ENCODE results near the gene NUDT12.

The NUDT12 gene

GRCh38 chr5:103532086-103532734 is 30.4 kb downstream of the NUDT12 start:
- Histone ChIP-seq H3K27ac (ENCODE audit: low read length, poor library complexity, severe bottlenecking) (no peak overlapping the region), H2BK120ac (ENCODE audit: low read depth, low read length) (no peak overlapping the region), H4K8ac (ENCODE audit: low read length) (no peak overlapping the region), H3K36me3 (ENCODE audit: control insufficient read depth in 1 of 2, insufficient read depth in 2 of 2, low read depth in 1 of 2, low read length in 2 of 2) (no peaks in the 10 kb centered on the region), H2BK15ac (ENCODE audit: low read depth, poor library complexity, severe bottlenecking) (no peak overlapping the region), H3K4me3 (ENCODE audit: insufficient read depth in 1 of 2, low read depth in 1 of 2, low read length in 2 of 2) (no peak overlapping the region), H3K14ac (ENCODE audit: low read length in 2 of 2) (no peak overlapping the region), H3K4me1 (ENCODE audit: control insufficient read depth, insufficient read depth, low read depth, low read length) (no peaks in the 10 kb centered on the region), H3K4ac (ENCODE audit: low read depth in 1 of 2, low read length in 2 of 2) (no peak overlapping the region), H2AK5ac (ENCODE audit: low read length, severe bottlenecking) (no peak overlapping the region), H2AFZ (ENCODE audit: low read depth, low read length) (no peak overlapping the region), H3K79me1 (replicated peaks; ENCODE audit: low read length, poor library complexity, severe bottlenecking) (no peaks in the 10 kb centered on the region), H3K27me3 (ENCODE audit: control insufficient read depth in 1 of 2, insufficient read depth in 1 of 2, low read length in 2 of 2) (no peaks in the 10 kb centered on the region), H3K9me3 (ENCODE audit: control insufficient read depth, low read length) (no peaks in the 10 kb centered on the region), H4K91ac (ENCODE audit: low read length) (no peak overlapping the region), H3K23ac (ENCODE audit: low read length in 2 of 2) (no peak overlapping the region), H3K4me2 (ENCODE audit: low read length, poor library complexity, severe bottlenecking) (no peak overlapping the region), H2BK12ac (ENCODE audit: low read length in 2 of 2) (no peak overlapping the region), H3K9ac (ENCODE audit: low read length) (no peak overlapping the region), H3K18ac (ENCODE audit: low read depth in 1 of 2, low read length in 2 of 2) (no peak overlapping the region), H2BK5ac (ENCODE audit: low read depth, low read length, poor library complexity, severe bottlenecking) (no peak overlapping the region)
- 87% methylated on average over 2 of the region's 2 CpGs for WGBS
- peak; percentile 33 for DNase-seq

GRCh38 chr5:103526164-103526915 is 36.2 kb downstream of the NUDT12 start:
- Histone ChIP-seq H3K9ac (ENCODE audit: low read length) (peak overlapping the region; percentile 65), H3K4me1 (ENCODE audit: control insufficient read depth, insufficient read depth, low read depth, low read length) (no peaks in the 10 kb centered on the region), H3K18ac (ENCODE audit: low read depth in 1 of 2, low read length in 2 of 2) (no peak overlapping the region), H3K79me1 (replicated peaks; ENCODE audit: low read length, poor library complexity, severe bottlenecking) (no peaks in the 10 kb centered on the region), H3K14ac (ENCODE audit: low read length in 2 of 2) (no peak overlapping the region), H3K27ac (ENCODE audit: low read length, poor library complexity, severe bottlenecking) (no peak overlapping the region), H4K8ac (ENCODE audit: low read length) (no peak overlapping the region), H3K23ac (ENCODE audit: low read length in 2 of 2) (peak overlapping the region in 1 of 2 experiments; percentile 64), H3K4me3 (ENCODE audit: insufficient read depth in 1 of 2, low read depth in 1 of 2, low read length in 2 of 2) (peak overlapping the region in 1 of 2 experiments; percentile 45), H3K4ac (ENCODE audit: low read depth in 1 of 2, low read length in 2 of 2) (no peak overlapping the region), H3K4me2 (ENCODE audit: low read length, poor library complexity, severe bottlenecking) (no peak overlapping the region), H3K27me3 (ENCODE audit: control insufficient read depth in 1 of 2, insufficient read depth in 1 of 2, low read length in 2 of 2) (no peaks in the 10 kb centered on the region), H2BK5ac (ENCODE audit: low read depth, low read length, poor library complexity, severe bottlenecking) (no peak overlapping the region), H2BK12ac (ENCODE audit: low read length in 2 of 2) (no peak overlapping the region), H2BK15ac (ENCODE audit: low read depth, poor library complexity, severe bottlenecking) (no peak overlapping the region), H2AK5ac (ENCODE audit: low read length, severe bottlenecking) (no peak overlapping the region), H2AFZ (ENCODE audit: low read depth, low read length) (no peak overlapping the region), H4K91ac (ENCODE audit: low read length) (no peak overlapping the region), H3K9me3 (ENCODE audit: control insufficient read depth, low read length) (no peaks in the 10 kb centered on the region), H2BK120ac (ENCODE audit: low read depth, low read length) (no peak overlapping the region), H3K36me3 (ENCODE audit: control insufficient read depth in 1 of 2, insufficient read depth in 2 of 2, low read depth in 1 of 2, low read length in 2 of 2) (no peaks in the 10 kb centered on the region)
- WGBS: 61% methylated on average over 6 of the region's 6 CpGs
- no peak for DNase-seq

- Histone ChIP-seq H4K91ac (ENCODE audit: low read length) (no peak overlapping the region), H3K9ac (ENCODE audit: low read length) (no peak overlapping the region), H4K8ac (ENCODE audit: low read length) (no peak overlapping the region), H3K4ac (ENCODE audit: low read depth in 1 of 2, low read length in 2 of 2) (no peak overlapping the region), H3K9me3 (ENCODE audit: control insufficient read depth, low read length) (no peaks in the 10 kb centered on the region), H2BK15ac (ENCODE audit: low read depth, poor library complexity, severe bottlenecking) (no peak overlapping the region), H3K27me3 (ENCODE audit: control insufficient read depth in 1 of 2, insufficient read depth in 1 of 2, low read length in 2 of 2) (no peaks in the 10 kb centered on the region), H3K23ac (ENCODE audit: low read length in 2 of 2) (no peak overlapping the region), H3K4me2 (ENCODE audit: low read length, poor library complexity, severe bottlenecking) (no peak overlapping the region), H3K79me1 (replicated peaks; ENCODE audit: low read length, poor library complexity, severe bottlenecking) (no peaks in the 10 kb centered on the region), H2AK5ac (ENCODE audit: low read length, severe bottlenecking) (no peak overlapping the region), H3K14ac (ENCODE audit: low read length in 2 of 2) (no peak overlapping the region), H2BK12ac (ENCODE audit: low read length in 2 of 2) (no peak overlapping the region), H2BK5ac (ENCODE audit: low read depth, low read length, poor library complexity, severe bottlenecking) (no peak overlapping the region), H2AFZ (ENCODE audit: low read depth, low read length) (no peak overlapping the region), H3K36me3 (ENCODE audit: control insufficient read depth in 1 of 2, insufficient read depth in 2 of 2, low read depth in 1 of 2, low read length in 2 of 2) (no peaks in the 10 kb centered on the region), H3K27ac (ENCODE audit: low read length, poor library complexity, severe bottlenecking) (no peak overlapping the region), H3K4me3 (ENCODE audit: insufficient read depth in 1 of 2, low read depth in 1 of 2, low read length in 2 of 2) (no peak overlapping the region), H3K4me1 (ENCODE audit: control insufficient read depth, insufficient read depth, low read depth, low read length) (no peaks in the 10 kb centered on the region), H2BK120ac (ENCODE audit: low read depth, low read length) (no peak overlapping the region), H3K18ac (ENCODE audit: low read depth in 1 of 2, low read length in 2 of 2) (no peak overlapping the region)
- no peak for DNase-seq
- WGBS: no CpG with 5 or more reads among the region's 1 CpG
These were observed 37.2 kb downstream of the NUDT12 start for GRCh38 chr5:103525361-103525760.

GRCh38 chr5:103523319-103523718 is 39.3 kb downstream of the NUDT12 start:
- Histone ChIP-seq H3K27ac (ENCODE audit: low read length, poor library complexity, severe bottlenecking) (no peak overlapping the region), H3K27me3 (ENCODE audit: control insufficient read depth in 1 of 2, insufficient read depth in 1 of 2, low read length in 2 of 2) (no peaks in the 10 kb centered on the region), H3K23ac (ENCODE audit: low read length in 2 of 2) (no peak overlapping the region), H3K4ac (ENCODE audit: low read depth in 1 of 2, low read length in 2 of 2) (no peak overlapping the region), H2BK15ac (ENCODE audit: low read depth, poor library complexity, severe bottlenecking) (no peak overlapping the region), H3K79me1 (replicated peaks; ENCODE audit: low read length, poor library complexity, severe bottlenecking) (no peaks in the 10 kb centered on the region), H4K91ac (ENCODE audit: low read length) (no peak overlapping the region), H2AK5ac (ENCODE audit: low read length, severe bottlenecking) (no peak overlapping the region), H2BK120ac (ENCODE audit: low read depth, low read length) (no peak overlapping the region), H4K8ac (ENCODE audit: low read length) (no peak overlapping the region), H3K4me3 (ENCODE audit: insufficient read depth in 1 of 2, low read depth in 1 of 2, low read length in 2 of 2) (no peak overlapping the region), H2BK12ac (ENCODE audit: low read length in 2 of 2) (no peak overlapping the region), H3K14ac (ENCODE audit: low read length in 2 of 2) (no peak overlapping the region), H2AFZ (ENCODE audit: low read depth, low read length) (peak overlapping the region; percentile 54), H3K36me3 (ENCODE audit: control insufficient read depth in 1 of 2, insufficient read depth in 2 of 2, low read depth in 1 of 2, low read length in 2 of 2) (no peaks in the 10 kb centered on the region), H3K9ac (ENCODE audit: low read length) (no peak overlapping the region), H2BK5ac (ENCODE audit: low read depth, low read length, poor library complexity, severe bottlenecking) (no peak overlapping the region), H3K4me2 (ENCODE audit: low read length, poor library complexity, severe bottlenecking) (no peak overlapping the region), H3K4me1 (ENCODE audit: control insufficient read depth, insufficient read depth, low read depth, low read length) (no peaks in the 10 kb centered on the region), H3K9me3 (ENCODE audit: control insufficient read depth, low read length) (no peaks in the 10 kb centered on the region), H3K18ac (ENCODE audit: low read depth in 1 of 2, low read length in 2 of 2) (no peak overlapping the region)
- WGBS: 87% methylated on average over 3 of the region's 3 CpGs
- DNase-seq: no peak
